Measurements from ENCODE around the gene PRX. TPM values are rescaled to one million over a fixed set of nuclear protein-coding genes. Genes with fewer than 3 reads are reported as not detected.

PRX gene
- total RNA-seq, 1 donor from 2014 or later = 51.5 TPM

DNA sequence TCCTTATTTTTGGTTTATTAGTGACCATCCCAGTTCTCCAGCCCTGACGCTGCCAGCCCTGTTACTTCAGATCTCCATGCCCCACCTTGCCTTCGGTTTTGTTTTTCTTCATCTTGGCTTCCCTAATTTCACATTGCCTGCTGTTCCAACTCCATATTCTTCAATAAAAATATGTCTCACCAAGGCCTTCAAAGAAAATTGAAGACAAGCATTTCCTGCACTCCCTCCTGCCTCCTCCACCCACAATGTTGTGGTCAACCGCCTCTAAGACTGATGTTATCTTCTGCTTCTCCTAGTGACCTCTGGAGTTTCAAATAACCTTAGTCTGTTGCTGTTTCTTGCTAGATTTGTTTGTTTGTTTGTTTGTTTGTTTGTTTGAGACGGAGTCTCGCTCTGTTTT, 50.1 kb downstream of the PRX start:
- no peaks in the 10 kb centered on the region for H3K27me3 ChIP-seq (ENCODE audit: low read depth)
- peaks cover 69% of the 10 kb centered on the region for H3K4me1 ChIP-seq
- no peak for DNase-seq
- H3K36me3 ChIP-seq = peaks cover 24% of the 10 kb centered on the region
- H3K27ac ChIP-seq = peak overlapping the region; percentile 46
- H3K4me3 ChIP-seq = no peak overlapping the region
- intact Hi-C loops (cut with DNase I) = no loop called here
- no peaks in the 10 kb centered on the region for H3K9me3 ChIP-seq
- TF ChIP-seq, protein P1, sequence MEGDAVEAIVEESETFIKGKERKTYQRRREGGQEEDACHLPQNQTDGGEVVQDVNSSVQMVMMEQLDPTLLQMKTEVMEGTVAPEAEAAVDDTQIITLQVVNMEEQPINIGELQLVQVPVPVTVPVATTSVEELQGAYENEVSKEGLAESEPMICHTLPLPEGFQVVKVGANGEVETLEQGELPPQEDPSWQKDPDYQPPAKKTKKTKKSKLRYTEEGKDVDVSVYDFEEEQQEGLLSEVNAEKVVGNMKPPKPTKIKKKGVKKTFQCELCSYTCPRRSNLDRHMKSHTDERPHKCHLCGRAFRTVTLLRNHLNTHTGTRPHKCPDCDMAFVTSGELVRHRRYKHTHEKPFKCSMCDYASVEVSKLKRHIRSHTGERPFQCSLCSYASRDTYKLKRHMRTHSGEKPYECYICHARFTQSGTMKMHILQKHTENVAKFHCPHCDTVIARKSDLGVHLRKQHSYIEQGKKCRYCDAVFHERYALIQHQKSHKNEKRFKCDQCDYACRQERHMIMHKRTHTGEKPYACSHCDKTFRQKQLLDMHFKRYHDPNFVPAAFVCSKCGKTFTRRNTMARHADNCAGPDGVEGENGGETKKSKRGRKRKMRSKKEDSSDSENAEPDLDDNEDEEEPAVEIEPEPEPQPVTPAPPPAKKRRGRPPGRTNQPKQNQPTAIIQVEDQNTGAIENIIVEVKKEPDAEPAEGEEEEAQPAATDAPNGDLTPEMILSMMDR (IDR thresholded peaks at IDR 0.05) = no peak
- ATAC-seq = no peak

- Histone ChIP-seq H3K36me3 (peaks cover 18% of the 10 kb centered on the region), H3K27ac (no peak overlapping the region), H3K27me3 (ENCODE audit: low read depth) (no peaks in the 10 kb centered on the region), H3K4me1 (peaks cover 65% of the 10 kb centered on the region), H3K4me3 (no peak overlapping the region), H3K9me3 (no peaks in the 10 kb centered on the region)
- intact Hi-C loops (cut with DNase I) = no loop called here
- DNase-seq (no peak), ATAC-seq (no peak)
- TF ChIP-seq, protein P1 (IDR thresholded peaks at IDR 0.05) = no peak
These were observed 51.0 kb downstream of the PRX start for GRCh38 chr19:40362160-40362559.

GRCh38 chr19:40360708-40361241, 52.4 kb downstream of the PRX start:
- H3K36me3 ChIP-seq = peaks cover 10% of the 10 kb centered on the region
- peak overlapping the region; percentile 34 for H3K27ac ChIP-seq
- peaks cover 51% of the 10 kb centered on the region for H3K4me1 ChIP-seq
- TF ChIP-seq, protein P1 (IDR thresholded peaks at IDR 0.05) = no peak
- H3K4me3 ChIP-seq = no peak overlapping the region
- DNase-seq (peak; percentile 66), ATAC-seq (peak; percentile 54 to 57)
- intact Hi-C loops (cut with DNase I) = no loop called here
- no peaks in the 10 kb centered on the region for H3K27me3 ChIP-seq (ENCODE audit: low read depth)
- no peaks in the 10 kb centered on the region for H3K9me3 ChIP-seq

GRCh38 chr19:40360020-40360707, 53.0 kb downstream of the PRX start:
- no peaks in the 10 kb centered on the region for H3K9me3 ChIP-seq
- H3K4me1 ChIP-seq = peaks cover 47% of the 10 kb centered on the region
- H3K27ac ChIP-seq = no peak overlapping the region
- no peak overlapping the region for H3K4me3 ChIP-seq
- no peaks in the 10 kb centered on the region for H3K27me3 ChIP-seq (ENCODE audit: low read depth)
- DNase-seq (no peak), ATAC-seq (no peak)
- peaks cover 10% of the 10 kb centered on the region for H3K36me3 ChIP-seq
- TF ChIP-seq, protein P1 (IDR thresholded peaks at IDR 0.05) = no peak
- intact Hi-C loops (cut with DNase I) = no loop called here

DNA sequence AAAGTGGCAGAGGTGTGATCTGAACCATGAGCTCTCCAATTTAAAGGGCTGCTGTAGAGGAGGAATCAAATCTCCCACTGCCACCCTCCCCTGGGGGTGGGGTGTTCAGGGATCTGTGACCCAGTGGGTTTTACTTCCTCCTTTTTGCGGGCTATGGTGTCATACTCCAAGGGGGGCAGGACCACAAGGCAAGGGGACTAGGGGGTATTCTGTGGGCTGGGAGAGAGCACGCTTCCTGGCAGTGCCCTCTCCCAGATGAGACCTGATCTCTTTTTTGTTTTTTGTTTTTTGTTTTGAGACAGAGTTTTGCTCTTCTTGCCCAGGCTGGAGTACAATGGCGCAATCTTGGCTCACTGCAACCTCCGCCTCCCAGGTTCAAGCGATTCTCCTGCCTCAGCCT, 54.4 kb downstream of the PRX start:
- intact Hi-C loops (cut with DNase I) = no loop called here
- no peaks in the 10 kb centered on the region for H3K9me3 ChIP-seq
- no peaks in the 10 kb centered on the region for H3K27me3 ChIP-seq (ENCODE audit: low read depth)
- ATAC-seq = peak; percentile 56 to 74
- H3K27ac ChIP-seq = no peak overlapping the region
- H3K4me1 ChIP-seq = peaks cover 39% of the 10 kb centered on the region
- no peak overlapping the region for H3K4me3 ChIP-seq
- TF ChIP-seq, protein P1 (IDR thresholded peaks at IDR 0.05) = no peak
- no peak for DNase-seq
- peaks cover 10% of the 10 kb centered on the region for H3K36me3 ChIP-seq
